ENCODE measurements around the gene TUT7.

TUT7 gene

GRCh38 chr9:86355814-86356213 lies 1.6 kb upstream of the TUT7 start:
- no peak overlapping the region for H3K9ac ChIP-seq
- TF ChIP-seq CTCF (conservative IDR thresholded peaks at IDR 0.05; ENCODE audit: low read depth, low read length): no peak
- peaks cover 21% of the 10 kb centered on the region for H3K4me1 ChIP-seq (ENCODE audit: low read depth, poor library complexity, severe bottlenecking)
- no peaks in the 10 kb centered on the region for H3K27me3 ChIP-seq (ENCODE audit: insufficient read depth, low read depth)
- H3K36me3 ChIP-seq (ENCODE audit: insufficient read depth): no peaks in the 10 kb centered on the region
- peaks cover 33% of the 10 kb centered on the region for H3K79me2 ChIP-seq (ENCODE audit: insufficient read depth, low read depth)
- H2AFZ ChIP-seq (ENCODE audit: low read depth): no peak overlapping the region
- no peaks in the 10 kb centered on the region for H4K20me1 ChIP-seq (ENCODE audit: insufficient read depth)
- H3K4me2 ChIP-seq: no peak overlapping the region
- H3K27ac ChIP-seq: no peak overlapping the region
- H3K4me3 ChIP-seq (IDR thresholded peaks at IDR 0.05; ENCODE audit: insufficient read depth, low read depth, low read length): no peak overlapping the region

- peaks cover 31% of the 10 kb centered on the region for H3K4me1 ChIP-seq (ENCODE audit: low read depth, poor library complexity, severe bottlenecking)
- H3K9ac ChIP-seq: peak overlapping the region; percentile 68; the same call in 1 of the 2 replicates
Observed at GRCh38 chr9:86354818-86355309, 654 bp upstream of the TUT7 start.

GRCh38 chr9:86353655-86354010 lies 577 bp downstream of the TUT7 start:
- Histone ChIP-seq H3K79me2 (ENCODE audit: insufficient read depth, low read depth) (peaks cover 55% of the 10 kb centered on the region), H3K4me2 (peak overlapping the region; percentile 100), H3K36me3 (ENCODE audit: insufficient read depth) (peaks cover 4% of the 10 kb centered on the region; the same call in 1 of the 2 replicates), H4K20me1 (ENCODE audit: insufficient read depth) (no peaks in the 10 kb centered on the region), H3K27ac (peak overlapping the region; percentile 79), H3K9ac (peak overlapping the region; percentile 68), H3K4me3 (IDR thresholded peaks at IDR 0.05; ENCODE audit: insufficient read depth, low read depth, low read length) (no peak overlapping the region), H3K27me3 (ENCODE audit: insufficient read depth, low read depth) (no peaks in the 10 kb centered on the region), H3K4me1 (ENCODE audit: low read depth, poor library complexity, severe bottlenecking) (peaks cover 37% of the 10 kb centered on the region), H2AFZ (ENCODE audit: low read depth) (peak overlapping the region; percentile 68)
- TF ChIP-seq CTCF (conservative IDR thresholded peaks at IDR 0.05; ENCODE audit: low read depth, low read length): no peak

More at GRCh38 chr9:86354818-86355309, 654 bp upstream of the TUT7 start:
- no peaks in the 10 kb centered on the region for H3K36me3 ChIP-seq (ENCODE audit: insufficient read depth)
- peak overlapping the region; percentile 68 for H2AFZ ChIP-seq (ENCODE audit: low read depth)
- no peak overlapping the region for H3K27ac ChIP-seq
- H3K27me3 ChIP-seq (ENCODE audit: insufficient read depth, low read depth): no peaks in the 10 kb centered on the region
- no peaks in the 10 kb centered on the region for H4K20me1 ChIP-seq (ENCODE audit: insufficient read depth)
- peaks cover 43% of the 10 kb centered on the region for H3K79me2 ChIP-seq (ENCODE audit: insufficient read depth, low read depth)
- H3K4me2 ChIP-seq: peak overlapping the region; percentile 40
- no peak overlapping the region for H3K4me3 ChIP-seq (IDR thresholded peaks at IDR 0.05; ENCODE audit: insufficient read depth, low read depth, low read length)
- no peak for TF ChIP-seq CTCF (conservative IDR thresholded peaks at IDR 0.05; ENCODE audit: low read depth, low read length)

- H4K20me1 ChIP-seq (ENCODE audit: insufficient read depth): no peaks in the 10 kb centered on the region
- peak overlapping the region; percentile 79 for H3K27ac ChIP-seq
- H3K4me1 ChIP-seq (ENCODE audit: low read depth, poor library complexity, severe bottlenecking): peaks cover 48% of the 10 kb centered on the region
- no peaks in the 10 kb centered on the region for H3K27me3 ChIP-seq (ENCODE audit: insufficient read depth, low read depth)
- no peak for TF ChIP-seq CTCF (conservative IDR thresholded peaks at IDR 0.05; ENCODE audit: low read depth, low read length)
- peaks cover 66% of the 10 kb centered on the region for H3K79me2 ChIP-seq (ENCODE audit: insufficient read depth, low read depth)
- H3K36me3 ChIP-seq (ENCODE audit: insufficient read depth): peaks cover 4% of the 10 kb centered on the region; the same call in 1 of the 2 replicates
- peak overlapping the region; percentile 68 for H3K9ac ChIP-seq
- H2AFZ ChIP-seq (ENCODE audit: low read depth): no peak overlapping the region
- no peak overlapping the region for H3K4me3 ChIP-seq (IDR thresholded peaks at IDR 0.05; ENCODE audit: insufficient read depth, low read depth, low read length)
- H3K4me2 ChIP-seq: peak overlapping the region; percentile 100
Observed at GRCh38 chr9:86352440-86353077, 1.7 kb downstream of the TUT7 start.
